ENCODE results near the gene INSRR. TPM values are rescaled to one million over a fixed set of nuclear protein-coding genes. Genes with fewer than 3 reads are reported as not detected.

INSRR gene
- total RNA-seq, 1 experiment from 2014 or later: not detected

DNA sequence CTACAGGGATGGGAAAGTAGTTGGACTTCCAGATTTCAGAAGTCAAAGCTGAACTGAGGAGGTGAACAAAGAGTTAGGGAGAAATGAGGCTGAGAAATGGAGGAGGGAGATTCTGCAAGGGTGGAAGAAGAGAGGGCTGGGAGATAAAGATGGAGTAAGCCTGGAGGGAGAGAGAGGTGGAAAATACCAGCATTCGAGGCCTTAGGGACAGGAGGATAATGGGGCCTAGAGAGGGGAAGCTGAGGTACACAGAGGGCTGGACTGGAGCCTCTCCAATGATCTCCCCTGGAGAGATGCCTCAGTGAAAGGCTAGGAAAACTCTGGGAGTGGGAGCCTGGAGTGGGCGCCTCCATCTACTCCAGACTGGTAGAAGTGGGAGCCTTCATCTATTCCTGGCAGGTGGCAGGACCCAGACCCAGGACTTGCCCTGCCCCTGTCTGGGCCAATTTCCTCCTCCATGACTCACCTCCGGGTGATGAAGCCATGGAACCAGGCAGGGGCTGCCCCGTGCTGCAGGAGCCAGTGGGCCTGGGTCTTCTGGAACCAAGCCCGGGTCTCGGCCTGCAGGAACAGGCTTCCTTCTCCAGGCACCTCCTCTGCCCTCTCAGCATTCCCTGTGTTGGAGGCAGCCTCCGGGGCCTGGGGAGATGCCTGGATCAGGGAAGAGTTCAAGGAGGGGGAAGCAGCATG lies 44.2 kb downstream of the INSRR start:
- ATAC-seq (no peak), DNase-seq (ENCODE audit: low read depth, low spot score) (no peak)
- ChIA-PET CTCF (interaction anchor here (0.6 to 1.2 kb wide), 3 partner anchors 45 to 108 kb away, joined by 3 to 6 read pairs (median 5); no protein-coding TSS in a partner anchor), POLR2A (no interaction called here)
- H3K9me3 ChIP-seq (ENCODE audit: control insufficient read depth, insufficient read depth, low read depth, low read length): no peaks in the 10 kb centered on the region
- in situ Hi-C loops (cut with HindIII; ENCODE audit: low pct_unique_long_range_greater_than_20kb, low sequenced_read_pairs): no loop called here
- intact Hi-C loops (cut with micrococcal nuclease; ENCODE audit: unreplicated experiment): no loop called here
- peaks cover 5% of the 10 kb centered on the region; the same call in 1 of the 2 replicates for H3K4me1 ChIP-seq (ENCODE audit: control insufficient read depth, insufficient read depth, low read length)
- no peaks in the 10 kb centered on the region for H3K36me3 ChIP-seq (ENCODE audit: control insufficient read depth, insufficient read depth, low read length)
- TF ChIP-seq CTCF (IDR thresholded peaks at IDR 0.05) (no peak), TCF7L2 (IDR thresholded peaks at IDR 0.05; ENCODE audit: low read depth, low read length) (no peak), SIN3A (IDR thresholded peaks at IDR 0.05; ENCODE audit: borderline replicate concordance, insufficient read depth, low read depth, low read length) (no peak), POLR2AphosphoS5 (IDR thresholded peaks at IDR 0.05; ENCODE audit: low read depth, low read length) (no peak)
- TF ChIP-seq, protein P1, sequence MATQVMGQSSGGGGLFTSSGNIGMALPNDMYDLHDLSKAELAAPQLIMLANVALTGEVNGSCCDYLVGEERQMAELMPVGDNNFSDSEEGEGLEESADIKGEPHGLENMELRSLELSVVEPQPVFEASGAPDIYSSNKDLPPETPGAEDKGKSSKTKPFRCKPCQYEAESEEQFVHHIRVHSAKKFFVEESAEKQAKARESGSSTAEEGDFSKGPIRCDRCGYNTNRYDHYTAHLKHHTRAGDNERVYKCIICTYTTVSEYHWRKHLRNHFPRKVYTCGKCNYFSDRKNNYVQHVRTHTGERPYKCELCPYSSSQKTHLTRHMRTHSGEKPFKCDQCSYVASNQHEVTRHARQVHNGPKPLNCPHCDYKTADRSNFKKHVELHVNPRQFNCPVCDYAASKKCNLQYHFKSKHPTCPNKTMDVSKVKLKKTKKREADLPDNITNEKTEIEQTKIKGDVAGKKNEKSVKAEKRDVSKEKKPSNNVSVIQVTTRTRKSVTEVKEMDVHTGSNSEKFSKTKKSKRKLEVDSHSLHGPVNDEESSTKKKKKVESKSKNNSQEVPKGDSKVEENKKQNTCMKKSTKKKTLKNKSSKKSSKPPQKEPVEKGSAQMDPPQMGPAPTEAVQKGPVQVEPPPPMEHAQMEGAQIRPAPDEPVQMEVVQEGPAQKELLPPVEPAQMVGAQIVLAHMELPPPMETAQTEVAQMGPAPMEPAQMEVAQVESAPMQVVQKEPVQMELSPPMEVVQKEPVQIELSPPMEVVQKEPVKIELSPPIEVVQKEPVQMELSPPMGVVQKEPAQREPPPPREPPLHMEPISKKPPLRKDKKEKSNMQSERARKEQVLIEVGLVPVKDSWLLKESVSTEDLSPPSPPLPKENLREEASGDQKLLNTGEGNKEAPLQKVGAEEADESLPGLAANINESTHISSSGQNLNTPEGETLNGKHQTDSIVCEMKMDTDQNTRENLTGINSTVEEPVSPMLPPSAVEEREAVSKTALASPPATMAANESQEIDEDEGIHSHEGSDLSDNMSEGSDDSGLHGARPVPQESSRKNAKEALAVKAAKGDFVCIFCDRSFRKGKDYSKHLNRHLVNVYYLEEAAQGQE (IDR thresholded peaks at IDR 0.05; ENCODE audit: insufficient read depth in 1 of 2, low read depth in 2 of 2, low read length in 1 of 2): no peak
- H3K27me3 ChIP-seq (ENCODE audit: control insufficient read depth, insufficient read depth, low read length): no peaks in the 10 kb centered on the region
- BruUV-seq (replicated peaks): no TSS peak
- H3K4me3 ChIP-seq (ENCODE audit: low read depth in 2 of 2, low read length in 2 of 2): no peak overlapping the region; a peak in 1 of 4 replicates
- no peak overlapping the region for H3K27ac ChIP-seq (ENCODE audit: low read length)

- no TSS peak for BruUV-seq (replicated peaks)
- Histone ChIP-seq H3K9me3 (ENCODE audit: control insufficient read depth, insufficient read depth, low read depth, low read length) (no peaks in the 10 kb centered on the region), H3K27ac (ENCODE audit: low read length) (peak overlapping the region; percentile 52; the same call in 1 of the 2 replicates), H3K36me3 (ENCODE audit: control insufficient read depth, insufficient read depth, low read length) (no peaks in the 10 kb centered on the region), H3K27me3 (ENCODE audit: control insufficient read depth, insufficient read depth, low read length) (no peaks in the 10 kb centered on the region), H3K4me3 (ENCODE audit: low read depth in 2 of 2, low read length in 2 of 2) (peak overlapping the region; percentile 30 to 52), H3K4me1 (ENCODE audit: control insufficient read depth, insufficient read depth, low read length) (peaks cover 5% of the 10 kb centered on the region; the same call in 1 of the 2 replicates)
- in situ Hi-C loops (cut with HindIII; ENCODE audit: low pct_unique_long_range_greater_than_20kb, low sequenced_read_pairs) (no loop called here), intact Hi-C loops (cut with micrococcal nuclease; ENCODE audit: unreplicated experiment) (no loop called here)
- ChIA-PET CTCF (interaction anchor here (0.8 to 1.2 kb wide), 3 partner anchors 46 to 108 kb away, joined by 3 to 6 read pairs (median 4); no protein-coding TSS in a partner anchor), POLR2A (no interaction called here)
- ATAC-seq (peak; percentile 82), DNase-seq (ENCODE audit: low read depth, low spot score) (no peak)
- TF ChIP-seq POLR2AphosphoS5 (IDR thresholded peaks at IDR 0.05; ENCODE audit: low read depth, low read length) (no peak), CTCF (IDR thresholded peaks at IDR 0.05) (peak; percentile 84; the same call in 1 of the 2 replicates), SIN3A (IDR thresholded peaks at IDR 0.05; ENCODE audit: borderline replicate concordance, insufficient read depth, low read depth, low read length) (0 out of 2 replicates have a peak, but pooled peaks have one; percentile 43)
- TF ChIP-seq, protein P1 (IDR thresholded peaks at IDR 0.05; ENCODE audit: insufficient read depth in 1 of 2, low read depth in 2 of 2, low read length in 1 of 2): no peak
These were observed 45.0 kb downstream of the INSRR start for GRCh38 chr1:156813750-156814570.
